ENCODE measurements around the gene PIP5KL1. TPM values are rescaled to one million over a fixed set of nuclear protein-coding genes. Genes with fewer than 3 reads are reported as not detected.

PIP5KL1 gene
- total RNA-seq, 6 donors from 2014 or later = 4.1 to 38.8 (median 10.0) TPM

- Histone ChIP-seq H3K27me3 (no peaks in the 10 kb centered on the region), H3K4me3 (no peak overlapping the region), H3K4me1 (peaks cover 28 to 54% (median 51%) of the 10 kb centered on the region in 4 donors), H3K27ac (peak overlapping the region in 2 of 4 donors; percentile 57 to 90), H3K36me3 (peaks cover 0 to 4% (median 0%) of the 10 kb centered on the region in 4 donors), H3K9me3 (no peaks in the 10 kb centered on the region)
- no peak for ATAC-seq (ENCODE audit: low FRiP score in 2 of 2)
- 89 to 97% methylated on average over 3 of the region's 3 CpGs for WGBS, 2 donors
- no peak for TF ChIP-seq CTCF (IDR thresholded peaks at IDR 0.05)
- TF ChIP-seq POLR2AphosphoS5 (IDR thresholded peaks at IDR 0.05) = no peak
- TF ChIP-seq EP300 (IDR thresholded peaks at IDR 0.05) = no peak
- TF ChIP-seq POLR2A (IDR thresholded peaks at IDR 0.05) = no peak
- DNase-seq = no peak
Measured at GRCh38 chr9:127963041-127963358, 32.4 kb upstream of the PIP5KL1 start.

- peak overlapping the region in 1 of 4 donors; percentile 49 for H3K27ac ChIP-seq
- ATAC-seq (ENCODE audit: low FRiP score in 2 of 2) (no peak), DNase-seq (no peak)
- H3K4me1 ChIP-seq = peaks cover 28 to 50% (median 47%) of the 10 kb centered on the region in 4 donors
- TF ChIP-seq POLR2A (IDR thresholded peaks at IDR 0.05) = no peak
- TF ChIP-seq POLR2AphosphoS5 (IDR thresholded peaks at IDR 0.05) = no peak
- no peak for TF ChIP-seq EP300 (IDR thresholded peaks at IDR 0.05)
- TF ChIP-seq CTCF (IDR thresholded peaks at IDR 0.05) = no peak
- no peaks in the 10 kb centered on the region for H3K27me3 ChIP-seq
- H3K9me3 ChIP-seq = no peaks in the 10 kb centered on the region
- 56 to 74% methylated on average over 3 of the region's 3 CpGs for WGBS, 2 donors
- H3K4me3 ChIP-seq = no peak overlapping the region
- H3K36me3 ChIP-seq = peaks cover 0 to 4% (median 0%) of the 10 kb centered on the region in 4 donors
Measured at GRCh38 chr9:127962278-127962677, 31.7 kb upstream of the PIP5KL1 start.

GRCh38 chr9:127961613-127962155 is 31.1 kb upstream of the PIP5KL1 start:
- DNase-seq (no peak), ATAC-seq (ENCODE audit: low FRiP score in 2 of 2) (no peak)
- peaks cover 24 to 44% (median 41%) of the 10 kb centered on the region in 4 donors for H3K4me1 ChIP-seq

GRCh38 chr9:127961155-127961490 is 30.5 kb upstream of the PIP5KL1 start:
- H3K9me3 ChIP-seq = no peaks in the 10 kb centered on the region
- ATAC-seq (ENCODE audit: low FRiP score in 2 of 2) = no peak
- H3K36me3 ChIP-seq = peaks cover 0 to 4% (median 0%) of the 10 kb centered on the region in 4 donors
- TF ChIP-seq POLR2AphosphoS5 (IDR thresholded peaks at IDR 0.05) (no peak), POLR2A (IDR thresholded peaks at IDR 0.05) (no peak), EP300 (IDR thresholded peaks at IDR 0.05) (no peak), CTCF (IDR thresholded peaks at IDR 0.05) (no peak)
- H3K27ac ChIP-seq = peak overlapping the region in 3 of 4 donors; percentile 57 to 68 (median 61)
- 100% methylated on average over 2 of the region's 2 CpGs; no CpG with 5 or more reads in 1 of the 2 donors for WGBS, 2 donors
- no peak overlapping the region for H3K4me3 ChIP-seq
- no peak for DNase-seq
- H3K4me1 ChIP-seq = peaks cover 18 to 40% (median 36%) of the 10 kb centered on the region in 4 donors
- no peaks in the 10 kb centered on the region for H3K27me3 ChIP-seq

More at GRCh38 chr9:127961613-127962155, 31.1 kb upstream of the PIP5KL1 start:
- Histone ChIP-seq H3K9me3 (no peaks in the 10 kb centered on the region), H3K27ac (no peak overlapping the region), H3K36me3 (peaks cover 0 to 4% (median 0%) of the 10 kb centered on the region in 4 donors), H3K27me3 (no peaks in the 10 kb centered on the region), H3K4me3 (no peak overlapping the region)
- WGBS, 2 donors = 75 to 91% methylated on average over 13 of the region's 13 CpGs
- TF ChIP-seq POLR2A (IDR thresholded peaks at IDR 0.05) (no peak), EP300 (IDR thresholded peaks at IDR 0.05) (no peak), CTCF (IDR thresholded peaks at IDR 0.05) (no peak), POLR2AphosphoS5 (IDR thresholded peaks at IDR 0.05) (no peak)
